ENCODE results near the gene RABEP2.

DNA sequence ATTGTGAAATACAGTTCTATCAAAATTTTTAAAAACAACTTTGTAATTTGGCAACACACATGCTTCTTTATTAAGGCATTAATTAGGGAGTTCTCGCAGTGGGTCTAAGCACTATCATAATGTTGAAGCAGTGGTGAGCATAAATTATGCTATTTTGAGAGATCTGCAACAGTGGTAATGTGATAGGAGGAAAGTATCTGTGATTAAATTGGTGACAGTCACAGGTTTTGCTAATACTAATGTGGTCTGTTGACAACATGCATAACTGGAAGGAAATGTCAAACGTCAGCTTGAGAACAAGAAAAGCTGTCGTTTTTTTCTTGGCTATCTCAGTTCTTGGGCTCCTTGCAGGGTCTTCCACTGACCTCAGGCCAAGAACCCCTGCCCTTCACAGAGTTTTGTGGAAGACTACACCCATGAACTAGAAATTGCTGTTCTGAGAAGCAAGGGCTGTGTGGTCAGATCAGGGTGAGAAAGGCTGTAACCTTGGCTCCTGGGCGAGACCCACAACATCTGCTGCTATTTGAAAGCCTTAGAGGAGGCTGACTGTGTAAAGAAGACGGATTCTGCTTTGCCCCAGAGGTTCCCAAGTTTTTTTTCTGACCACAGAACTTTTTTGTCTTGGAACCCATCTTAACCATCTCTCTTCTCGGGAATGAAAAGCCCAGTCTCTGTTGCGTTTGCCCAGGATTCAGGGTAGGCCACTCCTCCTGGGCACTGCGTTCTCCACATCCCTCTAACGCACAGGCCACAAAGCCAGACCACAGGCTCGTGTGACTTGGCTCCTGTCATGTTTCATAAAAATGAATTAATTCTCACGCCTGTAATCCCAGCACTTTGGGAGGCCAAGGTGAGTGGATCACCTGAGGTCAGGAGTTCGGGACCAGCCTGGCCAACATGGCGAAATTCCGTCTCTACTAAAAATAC, 32.8 kb downstream of the RABEP2 start:
- TF ChIP-seq, protein P1, sequence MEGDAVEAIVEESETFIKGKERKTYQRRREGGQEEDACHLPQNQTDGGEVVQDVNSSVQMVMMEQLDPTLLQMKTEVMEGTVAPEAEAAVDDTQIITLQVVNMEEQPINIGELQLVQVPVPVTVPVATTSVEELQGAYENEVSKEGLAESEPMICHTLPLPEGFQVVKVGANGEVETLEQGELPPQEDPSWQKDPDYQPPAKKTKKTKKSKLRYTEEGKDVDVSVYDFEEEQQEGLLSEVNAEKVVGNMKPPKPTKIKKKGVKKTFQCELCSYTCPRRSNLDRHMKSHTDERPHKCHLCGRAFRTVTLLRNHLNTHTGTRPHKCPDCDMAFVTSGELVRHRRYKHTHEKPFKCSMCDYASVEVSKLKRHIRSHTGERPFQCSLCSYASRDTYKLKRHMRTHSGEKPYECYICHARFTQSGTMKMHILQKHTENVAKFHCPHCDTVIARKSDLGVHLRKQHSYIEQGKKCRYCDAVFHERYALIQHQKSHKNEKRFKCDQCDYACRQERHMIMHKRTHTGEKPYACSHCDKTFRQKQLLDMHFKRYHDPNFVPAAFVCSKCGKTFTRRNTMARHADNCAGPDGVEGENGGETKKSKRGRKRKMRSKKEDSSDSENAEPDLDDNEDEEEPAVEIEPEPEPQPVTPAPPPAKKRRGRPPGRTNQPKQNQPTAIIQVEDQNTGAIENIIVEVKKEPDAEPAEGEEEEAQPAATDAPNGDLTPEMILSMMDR (IDR thresholded peaks at IDR 0.05; ENCODE audit: insufficient read depth, low read length): no peak
- TF ChIP-seq, protein P2, sequence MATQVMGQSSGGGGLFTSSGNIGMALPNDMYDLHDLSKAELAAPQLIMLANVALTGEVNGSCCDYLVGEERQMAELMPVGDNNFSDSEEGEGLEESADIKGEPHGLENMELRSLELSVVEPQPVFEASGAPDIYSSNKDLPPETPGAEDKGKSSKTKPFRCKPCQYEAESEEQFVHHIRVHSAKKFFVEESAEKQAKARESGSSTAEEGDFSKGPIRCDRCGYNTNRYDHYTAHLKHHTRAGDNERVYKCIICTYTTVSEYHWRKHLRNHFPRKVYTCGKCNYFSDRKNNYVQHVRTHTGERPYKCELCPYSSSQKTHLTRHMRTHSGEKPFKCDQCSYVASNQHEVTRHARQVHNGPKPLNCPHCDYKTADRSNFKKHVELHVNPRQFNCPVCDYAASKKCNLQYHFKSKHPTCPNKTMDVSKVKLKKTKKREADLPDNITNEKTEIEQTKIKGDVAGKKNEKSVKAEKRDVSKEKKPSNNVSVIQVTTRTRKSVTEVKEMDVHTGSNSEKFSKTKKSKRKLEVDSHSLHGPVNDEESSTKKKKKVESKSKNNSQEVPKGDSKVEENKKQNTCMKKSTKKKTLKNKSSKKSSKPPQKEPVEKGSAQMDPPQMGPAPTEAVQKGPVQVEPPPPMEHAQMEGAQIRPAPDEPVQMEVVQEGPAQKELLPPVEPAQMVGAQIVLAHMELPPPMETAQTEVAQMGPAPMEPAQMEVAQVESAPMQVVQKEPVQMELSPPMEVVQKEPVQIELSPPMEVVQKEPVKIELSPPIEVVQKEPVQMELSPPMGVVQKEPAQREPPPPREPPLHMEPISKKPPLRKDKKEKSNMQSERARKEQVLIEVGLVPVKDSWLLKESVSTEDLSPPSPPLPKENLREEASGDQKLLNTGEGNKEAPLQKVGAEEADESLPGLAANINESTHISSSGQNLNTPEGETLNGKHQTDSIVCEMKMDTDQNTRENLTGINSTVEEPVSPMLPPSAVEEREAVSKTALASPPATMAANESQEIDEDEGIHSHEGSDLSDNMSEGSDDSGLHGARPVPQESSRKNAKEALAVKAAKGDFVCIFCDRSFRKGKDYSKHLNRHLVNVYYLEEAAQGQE (IDR thresholded peaks at IDR 0.05; ENCODE audit: insufficient replicate concordance, low read depth): no peak

Measured in HL-60 (cell line).